ENCODE results near the gene OR6F1. TPM values are rescaled to one million over a fixed set of nuclear protein-coding genes. Genes with fewer than 3 reads are reported as not detected.
"Not testable (repeated sequence)": the region's sequence is repeated elsewhere in the genome, so short reads cannot be mapped to it uniquely, and the experiment has no call there.

OR6F1 gene
- total and polyA plus RNA-seq, 12 donors, result not detected

DNA sequence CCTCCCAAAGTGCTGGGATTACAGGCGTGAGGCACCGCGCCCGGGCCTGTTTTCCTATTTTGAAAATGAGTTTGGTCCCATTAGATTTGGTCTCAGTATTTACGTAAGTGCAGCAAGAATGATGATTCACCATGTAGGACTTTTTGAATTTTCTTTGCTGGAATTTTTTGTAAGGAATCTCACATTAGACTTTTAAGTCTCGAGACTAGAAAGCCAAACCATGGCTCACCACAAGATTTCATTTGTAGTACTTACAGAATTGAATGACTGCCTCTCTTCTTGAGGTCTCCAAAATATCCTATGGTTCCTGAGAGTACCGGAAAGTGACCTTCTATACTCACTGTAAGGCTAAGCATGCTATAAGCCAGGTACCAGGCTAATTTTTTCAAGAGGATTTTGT lies 31.2 kb upstream of the OR6F1 start:
- no peaks in the 10 kb centered on the region for H3K4me1 ChIP-seq (replicated peaks in 1 of 2)
- no peaks in the 10 kb centered on the region for H3K36me3 ChIP-seq (replicated peaks in 1 of 2)
- H3K27me3 ChIP-seq, result no peaks in the 10 kb centered on the region
- DNase-seq, result no peak
- 82 to 88% (median 86%) methylated on average over 7 of the region's 7 CpGs for WGBS, 4 donors
- peaks cover 0 to 7% (median 0%) of the 10 kb centered on the region in 3 donors for H3K9me3 ChIP-seq (replicated peaks in 1 of 3)
- TF ChIP-seq CTCF (IDR thresholded peaks at IDR 0.05) (no peak), POLR2A (IDR thresholded peaks at IDR 0.05) (no peak)
- H3K27ac ChIP-seq, result no peak overlapping the region
- no peak overlapping the region for H3K4me3 ChIP-seq
- intact Hi-C loops (cut with DNase I), result no loop called here

DNA sequence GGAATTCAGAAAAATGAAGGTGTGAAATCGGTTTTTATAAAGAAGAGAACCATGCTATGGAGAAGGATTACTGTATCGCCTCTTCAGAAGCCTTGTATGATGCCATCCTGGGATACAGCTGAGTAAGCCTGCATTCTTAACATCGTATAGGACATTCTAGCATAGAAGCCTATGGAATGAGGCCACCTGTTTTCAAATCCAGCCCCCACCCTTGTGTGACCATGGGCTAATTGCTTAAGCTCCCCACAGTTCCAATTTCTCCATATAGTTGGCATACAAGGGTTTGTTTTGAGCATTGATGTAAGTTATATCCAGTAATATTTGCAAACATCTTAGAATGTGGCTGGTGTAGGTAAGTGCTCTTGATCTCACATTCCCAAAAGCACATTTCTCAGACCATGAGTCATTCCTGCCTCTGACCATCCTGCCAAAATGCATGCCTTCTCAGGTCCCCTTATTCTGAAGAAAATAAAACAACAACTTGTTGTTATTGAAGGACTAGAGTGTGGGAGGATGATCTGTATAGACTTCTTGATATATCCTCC lies 30.0 kb upstream of the OR6F1 start:
- WGBS, 4 donors, result 63 to 78% (median 65%) methylated on average over 3 of the region's 3 CpGs
- DNase-seq, result no peak
- Histone ChIP-seq H3K4me1 (replicated peaks in 1 of 2) (no peaks in the 10 kb centered on the region), H3K27me3 (no peaks in the 10 kb centered on the region), H3K4me3 (no peak overlapping the region), H3K27ac (no peak overlapping the region), H3K36me3 (replicated peaks in 1 of 2) (no peaks in the 10 kb centered on the region), H3K9me3 (replicated peaks in 1 of 3) (peaks cover 0 to 7% (median 0%) of the 10 kb centered on the region in 3 donors)
- intact Hi-C loops (cut with DNase I), result no loop called here
- TF ChIP-seq CTCF (IDR thresholded peaks at IDR 0.05) (no peak), POLR2A (IDR thresholded peaks at IDR 0.05) (no peak)

DNA sequence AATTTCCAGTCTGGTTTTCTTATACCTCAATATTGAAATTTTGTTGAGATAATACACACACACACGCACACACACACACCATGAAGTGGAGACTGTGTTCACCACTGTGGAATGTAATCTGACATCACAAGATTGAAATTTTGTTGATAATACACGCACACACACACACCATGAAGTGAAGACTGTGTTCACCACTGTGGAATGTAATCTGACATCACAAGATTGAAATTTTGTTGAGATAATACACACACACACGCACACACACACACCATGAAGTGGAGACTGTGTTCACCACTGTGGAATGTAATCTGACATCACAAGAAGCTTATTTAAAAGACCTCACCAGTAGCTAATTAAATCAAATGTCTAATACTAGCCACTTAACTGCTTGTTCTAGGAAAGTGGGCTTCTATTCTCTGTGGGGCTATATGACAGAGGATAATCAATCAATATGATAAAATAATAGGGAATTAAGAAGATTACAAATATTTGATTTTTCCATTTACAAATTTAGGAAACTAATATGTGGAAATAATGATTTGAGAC lies 25.8 kb upstream of the OR6F1 start:
- H3K27me3 ChIP-seq; H3K27ac ChIP-seq; H3K36me3 ChIP-seq (replicated peaks in 1 of 2); H3K4me3 ChIP-seq; H3K4me1 ChIP-seq (replicated peaks in 1 of 2); intact Hi-C loops (cut with DNase I); H3K9me3 ChIP-seq (replicated peaks in 1 of 3); DNase-seq: not testable (repeated sequence)
- WGBS, 4 donors, result 53 to 65% (median 57%) methylated on average over 3 of the region's 3 CpGs

GRCh38 chr1:247741756-247742155 lies 25.3 kb upstream of the OR6F1 start:
- no peaks in the 10 kb centered on the region for H3K4me1 ChIP-seq (replicated peaks in 1 of 2)
- no peak overlapping the region for H3K4me3 ChIP-seq
- 67 to 74% (median 69%) methylated on average over 5 of the region's 5 CpGs for WGBS, 4 donors
- no peaks in the 10 kb centered on the region for H3K27me3 ChIP-seq
- no peak for TF ChIP-seq CTCF (IDR thresholded peaks at IDR 0.05)
- TF ChIP-seq POLR2A (IDR thresholded peaks at IDR 0.05), result no peak
- H3K9me3 ChIP-seq (replicated peaks in 1 of 3), result no peaks in the 10 kb centered on the region
- intact Hi-C loops (cut with DNase I), result no loop called here
- H3K36me3 ChIP-seq (replicated peaks in 1 of 2), result no peaks in the 10 kb centered on the region
- H3K27ac ChIP-seq, result no peak overlapping the region
- DNase-seq, result no peak

GRCh38 chr1:247740721-247741120 lies 24.3 kb upstream of the OR6F1 start:
- no peak for DNase-seq
- Histone ChIP-seq H3K27me3 (no peaks in the 10 kb centered on the region), H3K36me3 (replicated peaks in 1 of 2) (no peaks in the 10 kb centered on the region), H3K9me3 (replicated peaks in 1 of 3) (no peaks in the 10 kb centered on the region), H3K27ac (no peak overlapping the region), H3K4me1 (replicated peaks in 1 of 2) (no peaks in the 10 kb centered on the region), H3K4me3 (no peak overlapping the region)
- no peak for TF ChIP-seq CTCF (IDR thresholded peaks at IDR 0.05)
- no peak for TF ChIP-seq POLR2A (IDR thresholded peaks at IDR 0.05)
- WGBS, 4 donors, result 86 to 92% (median 88%) methylated on average over 2 of the region's 2 CpGs
- intact Hi-C loops (cut with DNase I), result no loop called here
